Naive thymus-derived CD8-positive, alpha-beta T cell (primary cell): ENCODE results near the gene DIP2C. TPM values are rescaled to one million over a fixed set of nuclear protein-coding genes. Genes with fewer than 3 reads are reported as not detected.
"Not testable (repeated sequence)": the region's sequence is repeated elsewhere in the genome, so short reads cannot be mapped to it uniquely, and the experiment has no call there.

ENCODE experiments used
- ATAC-seq, 2 donors: fragments of 150-1000 bp; cut with Tn5 transposase in 1 of 2; sonication (Bioruptor Pico), chemical (Tn5 transposase) in 1 of 2; 1 replicate in 1 of 2; 2 replicates in 1 of 2; pipeline ENCODE4 v1.10.0; 2021; ENCODE audit warnings: mild to moderate bottlenecking in 2 of 2, moderate library complexity in 2 of 2
- POLR2A ChIA-PET: fragments of 350-600 bp; sonication (Branson Sonifier 250); formaldehyde crosslinking; loops from one replicate; lab custom pipeline; 2021; ENCODE audit warnings: antibody characterized with exemption; lab: Charles Lee
- DNase-seq, 10 donors: peaks; one replicate each; pipeline versions ENCODE4 v3.0.0 to v3.0.0-alpha.2; 2020 to 2022
- H3K27ac Mint-ChIP-seq, 10 donors: one replicate each; pipeline ENCODE4 v1.8.0; 2020 to 2022; ENCODE audit warnings: mild to moderate bottlenecking in 10 of 10, mixed read lengths in 10 of 10, moderate library complexity in 4 of 10, inconsistent platforms in 1 of 10
- H3K27me3 Mint-ChIP-seq, 5 donors: one replicate each; pipeline ENCODE4 v1.8.0; 2021 to 2022; ENCODE audit warnings: mixed read lengths in 5 of 5
- H3K36me3 Mint-ChIP-seq, 3 donors: one replicate each; pipeline ENCODE4 v1.8.0; 2020 to 2022; ENCODE audit warnings: mixed read lengths in 3 of 3, mild to moderate bottlenecking in 2 of 3, inconsistent platforms in 1 of 3
- H3K4me1 Mint-ChIP-seq, 4 donors: one replicate each; pipeline ENCODE4 v1.8.0; 2021 to 2022; ENCODE audit warnings: mixed read lengths in 4 of 4
- H3K4me3 Mint-ChIP-seq, 10 donors: one replicate each; pipeline ENCODE4 v1.8.0; 2020 to 2022; ENCODE audit warnings: mild to moderate bottlenecking in 10 of 10, mixed read lengths in 10 of 10, moderate library complexity in 6 of 10, inconsistent platforms in 1 of 10
- H3K9me3 Mint-ChIP-seq, 9 donors: one replicate each; pipeline ENCODE4 v1.8.0; 2020 to 2022; ENCODE audit warnings: mixed read lengths in 9 of 9, mild to moderate bottlenecking in 3 of 9, inconsistent platforms in 1 of 9, moderate library complexity in 1 of 9
- polyA plus RNA-seq, 3 donors: library from polyadenylated mRNA; unstranded; fragments of 300-500 nt; fragmentation: Illumina TruSeq; gene quantifications; one replicate each; pipeline ENCODE4 v1.2.3, GENCODE V29; 2021
- total RNA-seq, 8 experiments: library from RNA in 2 of 8; stranded (reverse) in 2 of 8; gene quantifications; one replicate each; pipeline ENCODE4 v1.2.3 and lab custom pipeline; 2021 to 2026

Gene DIP2C
- total and polyA plus RNA-seq, 5 experiments from 2014 or later = 0.32 to 3.9 (median 1.2) TPM

DNA sequence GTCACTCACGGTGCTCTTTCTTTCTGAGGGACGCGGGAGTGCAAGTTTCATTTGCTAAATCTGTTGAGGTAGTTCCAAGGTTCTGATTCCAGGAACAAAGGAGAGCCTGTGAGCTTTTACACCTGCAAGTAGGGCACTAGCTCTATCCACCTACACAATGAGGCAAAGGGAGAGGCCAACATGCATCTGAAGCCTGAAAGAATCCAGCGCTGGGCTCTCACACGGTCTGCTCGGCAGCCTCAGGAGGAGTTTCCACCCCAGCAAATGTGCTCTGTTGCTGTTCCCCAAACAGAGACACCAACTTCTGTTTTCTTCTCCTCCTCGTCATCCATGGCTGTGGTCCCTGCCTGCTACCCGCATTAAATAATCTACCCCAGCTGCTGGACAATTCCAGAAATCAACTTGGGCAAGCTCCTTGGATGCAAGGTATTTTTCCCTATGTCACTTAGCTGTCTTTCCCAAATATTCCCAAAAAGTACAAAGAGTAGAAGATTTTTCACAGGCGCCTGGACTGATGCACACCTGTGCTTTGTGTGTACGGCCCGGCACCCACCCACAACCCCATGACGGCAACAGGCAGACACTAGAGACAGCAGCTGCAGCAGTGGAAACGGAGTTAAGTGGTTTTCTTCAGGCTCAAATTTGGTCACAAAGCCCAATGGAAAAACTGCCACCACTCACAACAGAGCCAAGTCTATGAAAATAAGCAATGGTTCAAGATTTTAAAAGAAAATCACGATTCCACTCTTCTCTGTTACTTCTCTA is 377.4 kb downstream of the DIP2C start:
- H3K4me1 Mint-ChIP-seq = peaks cover 17 to 78% (median 23%) of the 10 kb centered on the region in 4 donors
- H3K27me3 Mint-ChIP-seq = no peaks in the 10 kb centered on the region
- POLR2A ChIA-PET = no interaction called here
- ATAC-seq (no peak), DNase-seq (no peak)
- H3K36me3 Mint-ChIP-seq = peaks cover 0 to 15% (median 5%) of the 10 kb centered on the region in 3 donors
- H3K4me3 Mint-ChIP-seq = peak overlapping the region in 1 of 10 donors; percentile 59
- peak overlapping the region in 2 of 10 donors; percentile 44 to 79 for H3K27ac Mint-ChIP-seq
- H3K9me3 Mint-ChIP-seq = no peaks in the 10 kb centered on the region

DNA sequence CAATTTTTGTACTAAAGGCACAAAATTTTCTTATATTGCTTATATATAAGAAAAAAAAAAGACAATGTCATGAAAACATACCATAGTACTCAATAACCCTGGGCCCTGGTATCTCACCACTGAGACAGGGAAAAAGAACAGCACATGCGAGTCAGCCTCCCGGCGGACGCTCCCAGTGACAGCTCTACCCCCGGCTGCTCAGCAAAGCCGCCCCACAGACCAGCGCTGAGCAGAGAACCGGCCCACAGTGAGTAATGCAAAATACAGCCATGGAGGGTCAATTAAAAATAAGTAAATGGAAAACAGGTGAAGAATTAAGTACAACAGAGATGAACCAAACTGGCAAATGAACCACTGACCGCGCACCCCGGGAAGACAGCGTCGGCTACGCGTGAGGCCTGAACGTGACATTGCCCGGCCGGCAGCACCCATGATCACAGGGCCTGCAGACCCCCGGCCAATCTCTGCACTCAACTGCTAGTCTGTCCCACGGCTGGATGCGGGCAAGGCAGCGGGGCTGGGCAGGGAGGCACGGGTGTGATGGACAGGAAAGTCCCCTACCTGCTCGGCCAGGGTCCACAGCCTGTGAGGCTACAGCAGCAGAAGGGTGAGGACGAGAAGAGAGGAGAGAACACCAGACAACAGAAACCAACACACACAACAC is 378.4 kb downstream of the DIP2C start:
- H3K4me1 Mint-ChIP-seq = peaks cover 15 to 78% (median 21%) of the 10 kb centered on the region in 4 donors
- no peaks in the 10 kb centered on the region for H3K9me3 Mint-ChIP-seq
- no peak for DNase-seq
- no peaks in the 10 kb centered on the region for H3K27me3 Mint-ChIP-seq
- peak overlapping the region in 1 of 10 donors; percentile 79 for H3K27ac Mint-ChIP-seq
- ATAC-seq = no peak
- peak overlapping the region in 1 of 10 donors; percentile 59 for H3K4me3 Mint-ChIP-seq
- H3K36me3 Mint-ChIP-seq = peaks cover 0 to 18% (median 5%) of the 10 kb centered on the region in 3 donors
- POLR2A ChIA-PET = interaction anchor here (0.6 kb wide), 1 partner anchor 7 kb away, joined by 3 read pairs; no protein-coding TSS in a partner anchor

DNA sequence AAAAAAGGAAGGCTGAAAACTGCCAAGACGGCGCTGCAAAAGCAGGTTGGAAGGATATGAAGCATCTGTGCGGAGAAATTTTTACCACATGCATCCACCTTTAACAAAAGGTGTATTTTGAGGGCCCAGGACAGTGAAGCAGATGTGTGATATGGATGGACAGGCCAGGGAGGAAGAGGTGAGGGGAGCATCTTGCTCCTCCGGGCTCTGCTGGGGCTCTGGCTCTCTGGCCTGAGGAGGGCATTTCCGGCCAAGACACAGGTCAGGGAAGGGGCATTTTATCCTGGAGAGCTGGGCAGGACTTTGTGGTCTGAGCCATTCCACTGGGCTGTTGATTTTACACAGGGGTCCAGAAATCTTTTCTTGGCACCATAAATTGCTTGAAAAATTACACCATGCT is 379.1 kb downstream of the DIP2C start:
- no peaks in the 10 kb centered on the region for H3K27me3 Mint-ChIP-seq
- ATAC-seq = no peak
- H3K4me1 Mint-ChIP-seq = peaks cover 12 to 76% (median 16%) of the 10 kb centered on the region in 4 donors

DNA sequence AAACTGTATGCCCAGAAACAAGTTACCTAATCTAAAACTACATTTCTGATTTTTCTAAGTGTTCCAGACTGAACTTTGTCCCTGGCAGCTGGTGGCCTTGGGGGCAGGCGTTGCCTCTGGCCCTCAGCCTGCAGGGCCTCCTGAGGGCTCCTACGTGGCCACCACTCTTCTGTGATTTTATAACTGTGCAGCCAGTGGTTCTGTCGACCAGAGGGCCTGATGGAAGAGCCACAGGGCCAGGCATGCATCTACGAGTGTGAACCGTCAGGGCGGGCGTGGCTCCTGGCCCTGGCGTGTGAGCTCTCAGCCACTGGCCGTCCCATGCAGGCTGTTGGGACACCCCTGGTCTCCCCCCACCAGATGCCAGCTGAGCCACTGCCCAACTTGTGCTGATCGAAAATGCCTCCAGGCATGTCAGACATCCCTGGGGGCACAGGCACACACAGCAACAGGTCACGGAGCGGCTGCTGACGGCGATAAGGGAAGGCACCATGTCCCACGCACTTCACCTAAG is 380.8 kb downstream of the DIP2C start:
- DNase-seq (no peak), ATAC-seq (no peak)
- Mint-ChIP-seq H3K36me3 (peaks cover 0 to 18% (median 5%) of the 10 kb centered on the region in 3 donors), H3K27ac (peak overlapping the region in 2 of 10 donors; percentile 21 to 41), H3K4me1 (peaks cover 0 to 64% (median 6%) of the 10 kb centered on the region in 4 donors), H3K27me3 (no peaks in the 10 kb centered on the region), H3K9me3 (peaks cover 0 to 1% (median 0%) of the 10 kb centered on the region in 9 donors), H3K4me3 (no peak overlapping the region)
- POLR2A ChIA-PET = no interaction called here

More for the DNA sequence above, 379.1 kb downstream of the DIP2C start:
- no peak for DNase-seq
- POLR2A ChIA-PET = interaction anchor here (0.6 kb wide), 1 partner anchor 8 kb away, joined by 3 read pairs; no protein-coding TSS in a partner anchor
- no peaks in the 10 kb centered on the region for H3K9me3 Mint-ChIP-seq
- H3K4me3 Mint-ChIP-seq = no peak overlapping the region
- H3K27ac Mint-ChIP-seq = peak overlapping the region in 1 of 10 donors; percentile 21
- peaks cover 0 to 18% (median 5%) of the 10 kb centered on the region in 3 donors for H3K36me3 Mint-ChIP-seq

DNA sequence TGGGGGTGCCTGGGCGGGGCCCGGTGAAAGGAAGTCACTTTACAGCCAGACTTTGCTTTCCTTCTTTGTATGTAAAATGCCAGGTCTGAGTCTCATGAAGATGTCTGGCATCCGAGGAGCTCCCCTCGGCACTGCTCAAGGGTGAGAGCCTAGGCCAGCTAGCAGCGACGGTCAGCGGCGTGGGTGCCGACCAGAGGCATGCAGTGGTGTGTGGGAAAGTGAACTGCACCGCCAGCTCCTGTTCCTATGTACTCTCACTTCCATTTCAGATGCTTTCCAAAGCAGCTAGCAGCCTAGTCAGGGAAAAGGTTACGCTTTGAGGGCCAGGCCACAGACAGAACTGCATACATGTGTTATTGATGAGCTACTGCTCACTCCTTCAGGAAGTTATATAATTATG is 381.4 kb downstream of the DIP2C start:
- Mint-ChIP-seq H3K27ac (peak overlapping the region in 2 of 10 donors; percentile 41 to 46), H3K4me1 (peaks cover 0 to 59% (median 6%) of the 10 kb centered on the region in 4 donors), H3K9me3 (peaks cover 0 to 1% (median 0%) of the 10 kb centered on the region in 9 donors), H3K4me3 (peak overlapping the region in 1 of 10 donors; percentile 39), H3K27me3 (no peaks in the 10 kb centered on the region), H3K36me3 (peaks cover 0 to 18% (median 5%) of the 10 kb centered on the region in 3 donors)
- POLR2A ChIA-PET = no interaction called here
- no peak for ATAC-seq
- DNase-seq = no peak

DNA sequence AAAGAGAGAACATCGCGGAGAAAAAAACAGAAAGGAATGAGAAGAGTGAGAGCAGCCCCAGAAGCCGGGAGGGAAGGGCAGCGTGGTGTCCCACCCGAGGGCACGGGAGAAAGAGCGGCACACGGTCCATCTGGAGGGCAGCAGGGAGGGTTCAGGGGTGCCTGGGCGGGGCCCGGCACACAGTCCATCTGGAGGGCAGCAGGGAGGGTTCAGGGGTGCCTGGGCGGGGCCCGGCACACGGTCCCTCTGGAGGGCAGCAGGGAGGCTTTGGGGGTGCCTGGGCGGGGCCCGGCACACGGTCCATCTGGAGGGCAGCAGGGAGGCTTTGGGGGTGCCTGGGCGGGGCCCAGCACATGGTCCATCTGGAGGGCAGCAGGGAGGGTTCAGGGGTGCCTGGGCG is 381.8 kb downstream of the DIP2C start:
- Mint-ChIP-seq H3K36me3 (peaks cover 0 to 18% (median 5%) of the 10 kb centered on the region in 3 donors), H3K9me3 (peaks cover 0 to 1% (median 0%) of the 10 kb centered on the region in 9 donors), H3K4me1 (peaks cover 0 to 55% (median 6%) of the 10 kb centered on the region in 4 donors), H3K27ac (peak overlapping the region in 3 of 10 donors; percentile 18 to 70 (median 63)), H3K27me3 (no peaks in the 10 kb centered on the region), H3K4me3 (peak overlapping the region in 1 of 10 donors; percentile 39)
- POLR2A ChIA-PET = no interaction called here
- DNase-seq (no peak), ATAC-seq (no peak)

DNA sequence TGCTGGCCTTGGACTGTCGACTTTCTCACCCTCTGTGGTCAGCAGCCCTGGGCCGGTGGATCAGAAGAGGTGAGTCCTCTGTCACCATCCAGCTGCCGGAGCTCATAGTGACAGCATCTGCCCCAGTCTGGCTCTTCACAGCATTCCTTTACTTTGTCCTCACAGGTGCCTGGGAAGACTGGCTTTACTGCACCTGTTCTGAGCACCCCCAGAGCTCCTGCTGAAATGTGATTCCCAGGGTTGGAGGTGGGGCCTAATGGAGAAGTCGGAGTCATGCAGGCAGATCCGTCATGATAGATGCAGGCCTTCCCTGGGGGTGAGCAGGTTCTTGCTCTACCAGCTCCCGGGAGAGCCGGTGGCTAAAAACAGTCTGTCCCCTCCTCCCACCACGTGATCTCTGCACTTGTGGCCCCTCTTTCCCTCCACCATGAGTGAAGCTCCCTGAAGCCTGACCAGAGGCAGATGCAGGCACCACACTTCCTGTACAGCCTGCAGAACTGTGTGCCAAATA is 382.7 kb downstream of the DIP2C start:
- Mint-ChIP-seq H3K27ac (peak overlapping the region in 2 of 10 donors; percentile 53 to 70), H3K4me3 (peak overlapping the region in 1 of 10 donors; percentile 50), H3K27me3 (no peaks in the 10 kb centered on the region), H3K36me3 (peaks cover 0 to 18% (median 5%) of the 10 kb centered on the region in 3 donors), H3K9me3 (peaks cover 0 to 1% (median 0%) of the 10 kb centered on the region in 9 donors), H3K4me1 (peaks cover 0 to 47% (median 6%) of the 10 kb centered on the region in 4 donors)
- ATAC-seq = no peak
- peak in 1 of 10 donors; percentile 14 for DNase-seq
- POLR2A ChIA-PET = no interaction called here

DNA sequence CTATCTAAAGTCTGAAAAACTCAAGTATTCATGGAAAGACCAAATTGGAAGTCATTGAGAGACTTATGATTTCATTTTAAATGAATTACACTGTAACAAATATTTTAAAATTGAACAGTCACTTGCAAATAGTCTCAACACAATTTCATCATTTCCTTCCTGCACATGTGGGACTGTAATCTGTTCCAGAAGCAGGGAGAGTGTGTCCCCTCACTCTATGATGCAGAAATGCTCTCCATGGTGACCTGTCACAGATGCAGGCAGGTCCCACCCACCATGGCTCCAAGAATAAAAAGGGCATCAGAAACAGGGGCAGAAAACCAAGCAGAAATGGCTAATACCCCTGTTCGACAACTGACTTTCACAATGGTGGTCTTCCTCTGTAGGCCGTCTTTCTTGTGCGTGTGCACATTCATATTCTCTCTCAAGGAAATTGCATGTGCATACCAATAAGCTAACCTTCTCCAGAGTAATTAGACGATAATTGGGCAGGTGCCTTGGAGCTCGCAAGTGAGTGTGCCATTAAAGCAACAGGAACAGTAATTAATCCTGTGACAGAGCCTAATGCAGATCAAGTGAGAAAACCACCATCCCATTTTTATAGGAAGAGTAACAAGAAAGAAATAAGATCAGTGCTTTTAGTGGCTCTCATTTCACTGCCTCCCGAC is 383.3 kb downstream of the DIP2C start:
- H3K36me3 Mint-ChIP-seq = peaks cover 0 to 20% (median 5%) of the 10 kb centered on the region in 3 donors
- no peaks in the 10 kb centered on the region for H3K27me3 Mint-ChIP-seq
- peaks cover 0 to 1% (median 0%) of the 10 kb centered on the region in 9 donors for H3K9me3 Mint-ChIP-seq
- ATAC-seq = no peak
- H3K4me3 Mint-ChIP-seq = no peak overlapping the region
- H3K4me1 Mint-ChIP-seq = peaks cover 0 to 43% (median 6%) of the 10 kb centered on the region in 4 donors
- DNase-seq = no peak
- POLR2A ChIA-PET = no interaction called here
- peak overlapping the region in 1 of 10 donors; percentile 70 for H3K27ac Mint-ChIP-seq

DNA sequence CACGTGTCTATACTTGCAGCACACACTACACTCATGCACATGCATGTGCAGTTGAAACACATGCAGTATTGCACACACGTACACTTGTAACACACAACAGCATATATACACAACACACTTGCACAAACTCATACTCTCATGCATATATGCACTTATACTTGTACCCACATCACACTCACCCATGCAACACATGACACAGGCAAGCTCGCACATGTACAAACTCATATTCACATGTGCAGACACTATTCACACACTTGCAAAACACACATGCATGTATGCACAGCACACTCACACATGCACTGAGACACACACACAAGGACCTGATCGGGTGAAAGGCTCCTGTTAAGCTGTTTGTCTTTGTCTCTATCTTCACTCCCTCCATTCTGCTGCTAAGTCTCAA is 384.4 kb downstream of the DIP2C start:
- POLR2A ChIA-PET = no interaction called here
- peaks cover 0 to 21% (median 5%) of the 10 kb centered on the region in 3 donors for H3K36me3 Mint-ChIP-seq
- H3K27me3 Mint-ChIP-seq = no peaks in the 10 kb centered on the region
- ATAC-seq (no peak), DNase-seq (no peak)
- peak overlapping the region in 1 of 10 donors; percentile 45 for H3K27ac Mint-ChIP-seq
- no peak overlapping the region for H3K4me3 Mint-ChIP-seq
- H3K4me1 Mint-ChIP-seq = peaks cover 0 to 42% (median 7%) of the 10 kb centered on the region in 4 donors
- peaks cover 0 to 1% (median 0%) of the 10 kb centered on the region in 9 donors for H3K9me3 Mint-ChIP-seq

DNA sequence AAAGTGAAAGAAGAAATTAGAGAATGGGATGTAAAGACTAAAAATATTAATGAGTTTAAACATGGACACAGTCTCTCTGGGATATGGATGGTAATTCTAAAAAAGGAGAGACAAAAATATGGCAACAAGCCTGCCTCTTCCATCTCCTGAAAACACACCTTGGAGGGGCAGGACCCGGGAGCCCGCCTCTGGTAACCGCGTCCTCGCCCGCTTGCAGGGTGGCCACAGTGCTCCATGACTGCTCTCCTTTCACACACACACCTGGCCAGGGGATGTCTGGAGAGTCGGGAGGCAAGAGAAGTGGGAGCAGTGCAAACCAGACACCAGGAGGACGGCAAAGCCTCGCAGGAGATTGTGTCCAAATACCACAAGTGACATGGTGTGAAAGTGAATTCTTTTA is 387.9 kb downstream of the DIP2C start:
- Mint-ChIP-seq H3K27ac (peak overlapping the region in 1 of 10 donors; percentile 42), H3K9me3 (peaks cover 0 to 1% (median 0%) of the 10 kb centered on the region in 9 donors), H3K4me3 (no peak overlapping the region), H3K36me3 (peaks cover 0 to 8% (median 5%) of the 10 kb centered on the region in 3 donors), H3K4me1 (peaks cover 0 to 20% (median 3%) of the 10 kb centered on the region in 4 donors), H3K27me3 (no peaks in the 10 kb centered on the region)
- ATAC-seq = no peak
- no peak for DNase-seq
- POLR2A ChIA-PET = no interaction called here

DNA sequence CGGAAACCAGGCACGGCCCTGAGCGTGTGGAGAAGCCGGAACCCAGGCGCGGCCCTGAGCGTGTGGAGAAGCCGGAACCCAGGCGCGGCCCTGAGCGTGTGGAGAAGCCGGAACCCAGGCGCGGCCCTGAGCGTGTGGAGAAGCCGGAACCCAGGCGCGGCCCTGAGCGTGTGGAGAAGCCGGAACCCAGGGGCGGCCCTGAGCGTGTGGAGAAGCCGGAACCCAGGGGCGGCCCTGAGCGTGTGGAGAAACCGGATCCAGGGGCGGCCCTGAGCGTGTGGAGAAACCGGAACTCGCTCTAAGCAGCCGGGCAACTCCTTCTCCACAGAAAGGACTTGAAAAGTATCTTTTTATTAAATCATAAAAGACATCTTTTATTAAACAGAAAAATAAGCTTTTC is 388.9 kb downstream of the DIP2C start:
- DNase-seq, POLR2A ChIA-PET, ATAC-seq, H3K9me3 Mint-ChIP-seq, H3K27ac Mint-ChIP-seq, H3K27me3 Mint-ChIP-seq, H3K4me3 Mint-ChIP-seq, H3K36me3 Mint-ChIP-seq: not testable (repeated sequence)
- H3K4me1 Mint-ChIP-seq = peaks cover 0 to 13% (median 3%) of the 10 kb centered on the region in 4 donors

DNA sequence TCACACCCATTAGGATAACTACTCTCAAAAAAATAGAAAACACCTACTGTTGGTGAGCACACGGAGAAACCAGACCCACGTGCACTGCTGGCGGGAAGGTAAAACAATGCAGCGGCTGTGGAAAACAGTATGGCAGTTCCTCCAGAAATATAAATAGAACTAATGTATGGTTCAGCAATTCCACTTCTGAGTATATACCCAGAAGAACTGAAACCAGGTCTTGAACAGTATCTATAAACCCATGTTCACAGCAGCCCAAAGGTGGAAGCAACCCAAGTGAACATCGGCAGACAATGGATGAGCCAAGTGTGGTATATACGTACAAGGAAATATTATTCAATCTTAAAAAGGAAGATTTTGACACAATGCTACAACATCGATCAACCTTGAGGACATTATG is 389.5 kb downstream of the DIP2C start:
- ATAC-seq (no peak), DNase-seq (no peak)
- Mint-ChIP-seq H3K36me3 (peaks cover 0 to 8% (median 5%) of the 10 kb centered on the region in 3 donors), H3K4me3 (peak overlapping the region in 1 of 10 donors; percentile 62), H3K9me3 (peaks cover 0 to 1% (median 0%) of the 10 kb centered on the region in 9 donors), H3K27ac (peak overlapping the region in 2 of 10 donors; percentile 8 to 49), H3K4me1 (peaks cover 0 to 8% (median 2%) of the 10 kb centered on the region in 4 donors), H3K27me3 (no peaks in the 10 kb centered on the region)
- POLR2A ChIA-PET = no interaction called here
